ENCODE results near the gene CDH24.

CDH24 gene

GRCh38 chr14:23033801-23034497, 23.4 kb downstream of the CDH24 start:
- Histone ChIP-seq H3K9ac (ENCODE audit: low read length) (peak overlapping the region; percentile 93), H3K27me3 (ENCODE audit: insufficient read depth, low read length) (no peaks in the 10 kb centered on the region), H3K4me2 (ENCODE audit: low read length) (peak overlapping the region; percentile 56), H3K4me3 (ENCODE audit: low read depth, low read length, poor library complexity, severe bottlenecking) (peak overlapping the region; percentile 92), H3K79me2 (ENCODE audit: insufficient read depth, low read length) (peaks cover 15% of the 10 kb centered on the region), H3K9me2 (ENCODE audit: low read depth, low read length) (no peaks in the 10 kb centered on the region), H4K20me1 (ENCODE audit: insufficient read depth, low read length) (no peaks in the 10 kb centered on the region), H3F3A (ENCODE audit: insufficient read depth, low read length) (no peaks in the 10 kb centered on the region), H3K27ac (ENCODE audit: low read depth, low read length, poor library complexity, severe bottlenecking) (peak overlapping the region; percentile 84), H2AFZ (ENCODE audit: low read length) (no peak overlapping the region), H3K36me3 (ENCODE audit: insufficient read depth, low read length) (peaks cover 47% of the 10 kb centered on the region), H3K9me3 (ENCODE audit: low read length) (no peaks in the 10 kb centered on the region), H3K4me1 (ENCODE audit: insufficient read depth, low read length, severe bottlenecking) (peaks cover 19% of the 10 kb centered on the region)
- no peak for TF ChIP-seq EZH2 (IDR thresholded peaks at IDR 0.05; ENCODE audit: borderline replicate concordance, low read length)
- TF ChIP-seq, protein P1, sequence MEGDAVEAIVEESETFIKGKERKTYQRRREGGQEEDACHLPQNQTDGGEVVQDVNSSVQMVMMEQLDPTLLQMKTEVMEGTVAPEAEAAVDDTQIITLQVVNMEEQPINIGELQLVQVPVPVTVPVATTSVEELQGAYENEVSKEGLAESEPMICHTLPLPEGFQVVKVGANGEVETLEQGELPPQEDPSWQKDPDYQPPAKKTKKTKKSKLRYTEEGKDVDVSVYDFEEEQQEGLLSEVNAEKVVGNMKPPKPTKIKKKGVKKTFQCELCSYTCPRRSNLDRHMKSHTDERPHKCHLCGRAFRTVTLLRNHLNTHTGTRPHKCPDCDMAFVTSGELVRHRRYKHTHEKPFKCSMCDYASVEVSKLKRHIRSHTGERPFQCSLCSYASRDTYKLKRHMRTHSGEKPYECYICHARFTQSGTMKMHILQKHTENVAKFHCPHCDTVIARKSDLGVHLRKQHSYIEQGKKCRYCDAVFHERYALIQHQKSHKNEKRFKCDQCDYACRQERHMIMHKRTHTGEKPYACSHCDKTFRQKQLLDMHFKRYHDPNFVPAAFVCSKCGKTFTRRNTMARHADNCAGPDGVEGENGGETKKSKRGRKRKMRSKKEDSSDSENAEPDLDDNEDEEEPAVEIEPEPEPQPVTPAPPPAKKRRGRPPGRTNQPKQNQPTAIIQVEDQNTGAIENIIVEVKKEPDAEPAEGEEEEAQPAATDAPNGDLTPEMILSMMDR (IDR thresholded peaks at IDR 0.05; ENCODE audit: low read length): no peak

- H2AFZ ChIP-seq (ENCODE audit: low read length): no peak overlapping the region
- H3K79me2 ChIP-seq (ENCODE audit: insufficient read depth, low read length): peaks cover 18% of the 10 kb centered on the region
- H3K9me2 ChIP-seq (ENCODE audit: low read depth, low read length): no peaks in the 10 kb centered on the region
- no peak overlapping the region; the same call in 1 of the 2 replicates for H3K9ac ChIP-seq (ENCODE audit: low read length)
- peaks cover 19% of the 10 kb centered on the region for H3K4me1 ChIP-seq (ENCODE audit: insufficient read depth, low read length, severe bottlenecking)
- H3K27me3 ChIP-seq (ENCODE audit: insufficient read depth, low read length): no peaks in the 10 kb centered on the region
- TF ChIP-seq, protein P1 (IDR thresholded peaks at IDR 0.05; ENCODE audit: low read length): no peak
- TF ChIP-seq EZH2 (IDR thresholded peaks at IDR 0.05; ENCODE audit: borderline replicate concordance, low read length): no peak
- no peaks in the 10 kb centered on the region for H3K9me3 ChIP-seq (ENCODE audit: low read length)
- H3K36me3 ChIP-seq (ENCODE audit: insufficient read depth, low read length): peaks cover 53% of the 10 kb centered on the region
- H4K20me1 ChIP-seq (ENCODE audit: insufficient read depth, low read length): no peaks in the 10 kb centered on the region
- H3K27ac ChIP-seq (ENCODE audit: low read depth, low read length, poor library complexity, severe bottlenecking): no peak overlapping the region
- H3F3A ChIP-seq (ENCODE audit: insufficient read depth, low read length): no peaks in the 10 kb centered on the region
- H3K4me3 ChIP-seq (ENCODE audit: low read depth, low read length, poor library complexity, severe bottlenecking): peak overlapping the region; percentile 92
- H3K4me2 ChIP-seq (ENCODE audit: low read length): peak overlapping the region; percentile 56
Observed at GRCh38 chr14:23033251-23033727, 24.0 kb downstream of the CDH24 start.

DNA sequence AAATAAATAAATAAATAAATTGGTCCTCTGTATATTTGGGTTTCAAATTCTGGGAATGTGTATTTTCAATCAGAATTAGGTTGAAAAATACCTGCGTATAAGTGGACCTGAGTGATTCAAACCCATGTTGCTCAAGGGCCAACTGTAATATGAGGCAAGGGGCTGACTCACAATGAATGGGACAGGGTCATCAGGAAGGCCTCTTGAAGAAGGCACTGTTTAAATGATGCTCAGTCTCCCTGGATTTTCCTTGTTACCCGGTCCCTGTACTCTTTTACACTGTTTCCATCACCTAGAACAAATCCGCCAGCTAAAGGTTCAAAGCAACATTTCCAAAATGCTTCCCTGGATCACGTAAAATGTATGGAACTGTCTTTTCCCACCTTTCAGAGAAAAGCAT, 26.4 kb downstream of the CDH24 start:
- H3K79me2 ChIP-seq (ENCODE audit: insufficient read depth, low read length): peaks cover 18% of the 10 kb centered on the region

More for the DNA sequence above, 26.4 kb downstream of the CDH24 start:
- no peak overlapping the region for H3K9ac ChIP-seq (ENCODE audit: low read length)
- H3K9me2 ChIP-seq (ENCODE audit: low read depth, low read length): no peaks in the 10 kb centered on the region
- H3K4me3 ChIP-seq (ENCODE audit: low read depth, low read length, poor library complexity, severe bottlenecking): no peak overlapping the region
- H3K4me1 ChIP-seq (ENCODE audit: insufficient read depth, low read length, severe bottlenecking): peaks cover 19% of the 10 kb centered on the region
- H3K27ac ChIP-seq (ENCODE audit: low read depth, low read length, poor library complexity, severe bottlenecking): no peak overlapping the region
- H2AFZ ChIP-seq (ENCODE audit: low read length): no peak overlapping the region
- no peaks in the 10 kb centered on the region for H3F3A ChIP-seq (ENCODE audit: insufficient read depth, low read length)
- H3K27me3 ChIP-seq (ENCODE audit: insufficient read depth, low read length): no peaks in the 10 kb centered on the region
- no peak overlapping the region for H3K4me2 ChIP-seq (ENCODE audit: low read length)
- no peak for TF ChIP-seq EZH2 (IDR thresholded peaks at IDR 0.05; ENCODE audit: borderline replicate concordance, low read length)
- TF ChIP-seq, protein P1 (IDR thresholded peaks at IDR 0.05; ENCODE audit: low read length): no peak
- no peaks in the 10 kb centered on the region for H4K20me1 ChIP-seq (ENCODE audit: insufficient read depth, low read length)
- H3K9me3 ChIP-seq (ENCODE audit: low read length): no peaks in the 10 kb centered on the region
- peaks cover 67% of the 10 kb centered on the region for H3K36me3 ChIP-seq (ENCODE audit: insufficient read depth, low read length)
